ENCODE measurements around the gene SPATA21. TPM values are rescaled to one million over a fixed set of nuclear protein-coding genes. Genes with fewer than 3 reads are reported as not detected.
"Not testable (repeated sequence)": the region's sequence is repeated elsewhere in the genome, so short reads cannot be mapped to it uniquely, and the experiment has no call there.

SPATA21 gene
- polyA plus RNA-seq, 3 donors, result 0.24 to 0.26 TPM; not detected in 1

- DNase-seq (ENCODE audit: extremely low read depth in 1 of 11, low read depth in 9 of 11, low spot score in 4 of 11), result peak in 9 of 11 donors; percentile 73 to 89 (median 79)
These were observed 69.8 kb downstream of the SPATA21 start for GRCh38 chr1:16367258-16367967.

DNA sequence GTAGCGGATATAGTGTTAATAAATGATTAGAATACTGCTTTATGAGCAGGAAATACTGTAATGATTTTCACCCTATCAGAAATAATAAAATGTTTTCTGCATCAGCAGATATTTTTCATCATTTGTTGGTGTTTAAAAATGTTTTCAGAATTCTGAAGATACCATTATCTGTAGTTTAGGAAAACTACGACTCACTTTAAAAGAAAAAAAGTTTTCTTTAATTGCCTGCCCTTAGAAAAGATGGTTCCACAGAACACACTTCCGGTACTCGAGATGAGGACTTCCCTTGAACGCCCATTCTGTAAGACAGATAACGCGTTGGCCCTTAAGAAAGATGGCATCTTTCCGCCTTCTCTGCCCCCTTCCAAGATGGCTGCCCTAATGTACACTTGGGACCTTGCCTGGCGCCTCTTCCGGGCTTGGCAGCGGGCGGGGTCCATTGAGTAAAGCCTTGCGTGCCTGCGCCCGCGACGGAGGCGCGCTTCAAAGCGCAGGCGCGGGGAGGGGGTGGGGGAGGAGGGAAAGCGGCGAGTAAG is 70.4 kb downstream of the SPATA21 start, which contains the start of gene SZRD1:
Gene SZRD1 (plus strand): TSS at position 521 of the 536 bp plus-strand sequence. CDS start 16 bp downstream, outside the sequence.
- DNase-seq (ENCODE audit: extremely low read depth in 1 of 11, low read depth in 9 of 11, low spot score in 4 of 11), result peak; percentile 97 to 99 (median 99)

GRCh38 chr1:16365146-16365498 is 72.1 kb downstream of the SPATA21 start:
- not testable (repeated sequence) for DNase-seq (ENCODE audit: extremely low read depth in 1 of 11, low read depth in 9 of 11, low spot score in 4 of 11)

DNA sequence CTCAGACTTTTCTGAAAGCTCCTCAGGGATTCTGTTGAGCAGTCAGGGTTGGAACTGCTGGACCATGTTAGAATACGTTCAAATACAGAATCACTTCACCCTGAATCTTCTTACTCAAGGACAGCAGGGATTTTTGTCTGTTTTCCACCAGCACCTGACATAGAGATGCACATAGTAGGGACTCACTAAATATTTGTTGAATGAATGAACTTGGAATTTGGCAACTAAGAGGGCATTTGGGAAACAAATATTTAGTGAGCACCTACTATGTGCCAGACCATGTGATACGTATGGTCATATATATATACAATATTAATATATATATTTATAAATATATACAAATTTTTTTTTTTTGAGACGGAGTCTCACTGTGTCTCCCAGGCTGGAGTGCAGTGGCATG is 80.4 kb downstream of the SPATA21 start:
- no peak for DNase-seq (ENCODE audit: extremely low read depth in 1 of 11, low read depth in 9 of 11, low spot score in 4 of 11)

DNA sequence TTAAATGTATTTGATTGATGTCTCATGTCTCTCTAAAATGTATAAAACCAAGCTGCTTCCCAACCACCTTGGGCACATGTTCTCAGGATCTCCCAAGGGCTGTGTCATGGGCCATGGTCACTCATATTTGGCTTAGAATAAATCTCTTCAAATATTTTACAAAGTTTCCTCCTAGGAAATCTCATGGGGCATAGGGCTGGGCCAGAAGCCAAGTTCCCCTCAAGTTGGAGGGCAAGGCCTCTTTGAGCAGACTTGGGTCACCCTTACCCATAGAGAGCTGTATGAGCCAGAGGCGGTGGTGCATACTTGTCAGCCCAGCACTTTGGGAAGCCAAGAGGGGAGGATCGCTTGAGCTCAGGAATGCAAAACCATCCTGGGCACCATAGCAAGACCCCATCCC is 82.6 kb downstream of the SPATA21 start:
- no peak for DNase-seq (ENCODE audit: extremely low read depth in 1 of 11, low read depth in 9 of 11, low spot score in 4 of 11)

DNA sequence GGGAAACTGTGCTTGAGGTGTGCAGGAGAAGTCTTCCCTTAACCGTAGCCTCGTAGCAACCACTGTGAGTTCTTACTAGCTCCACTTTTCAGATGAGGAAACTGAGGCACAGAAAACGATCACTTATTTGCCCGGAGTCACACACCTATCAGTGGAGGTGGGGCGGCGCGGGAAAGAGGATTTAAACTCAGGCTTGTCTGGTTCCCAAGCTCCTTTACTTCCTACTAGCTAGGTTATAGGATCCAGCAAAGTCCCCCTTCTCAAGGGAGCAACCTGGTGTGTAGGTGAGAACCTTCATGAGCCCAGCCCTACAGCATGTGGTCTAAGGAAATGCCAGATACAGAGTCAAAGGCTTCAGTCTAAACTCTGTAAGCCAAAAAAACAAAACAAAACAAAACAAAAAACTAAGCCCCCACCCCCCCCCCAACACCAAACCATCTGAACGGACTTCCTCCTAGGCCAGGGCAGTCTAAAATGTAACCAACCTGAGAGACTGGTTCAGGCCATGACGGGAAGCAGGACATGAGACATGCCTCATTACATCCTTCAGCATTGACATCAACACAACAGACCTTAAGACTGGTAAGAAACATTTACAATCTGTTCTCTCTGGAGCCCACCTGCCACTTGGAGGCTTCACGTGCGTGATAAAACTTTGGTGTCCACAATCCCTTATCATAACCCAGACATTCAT is 84.2 kb downstream of the SPATA21 start:
- DNase-seq (ENCODE audit: extremely low read depth in 1 of 11, low read depth in 9 of 11, low spot score in 4 of 11), result peak in 1 of 11 donors; percentile 28

DNA sequence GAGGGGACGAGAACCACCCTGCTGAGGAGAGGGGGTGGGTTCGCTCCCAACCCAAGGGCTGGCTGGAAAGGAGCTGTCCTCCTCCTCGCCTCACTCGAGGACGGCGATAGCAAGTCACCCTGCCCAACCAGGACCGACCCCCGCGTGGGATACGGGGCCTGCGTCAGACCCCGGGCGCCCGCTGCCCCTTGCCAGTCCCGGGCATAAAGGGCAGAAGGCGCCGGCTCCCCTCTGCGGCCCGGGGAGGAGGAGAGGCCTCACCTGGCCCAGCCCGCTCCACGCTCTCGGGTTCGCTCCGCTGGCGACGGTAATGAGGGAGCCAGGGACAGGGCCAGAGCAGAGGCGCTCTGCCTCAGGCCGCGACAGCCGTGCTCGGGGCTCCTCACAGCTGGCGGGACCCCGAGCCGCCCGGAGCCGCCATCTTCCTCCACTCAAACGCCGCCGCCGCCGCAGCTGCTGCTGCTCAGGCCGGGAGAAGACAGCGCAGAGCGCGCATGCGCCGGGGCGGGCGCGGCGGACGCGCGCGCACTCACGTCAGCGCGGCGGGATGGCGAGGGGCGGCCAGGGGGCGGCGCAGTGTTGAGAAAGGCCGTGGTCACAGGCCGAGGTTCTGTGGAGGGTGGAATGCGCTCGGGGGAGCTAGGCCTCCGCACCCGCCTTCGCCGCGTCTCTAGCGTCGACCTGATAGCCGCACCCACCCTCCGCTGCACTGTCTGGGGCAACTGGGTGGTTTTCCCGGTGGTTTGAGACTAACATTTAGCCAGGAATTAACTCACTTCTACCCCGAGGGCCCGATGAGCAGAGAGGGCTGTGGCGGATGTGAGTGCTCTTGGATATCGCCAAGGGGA is 85.0 kb downstream of the SPATA21 start, which contains the start of gene FBXO42:
Gene FBXO42 (minus strand): TSS at position 487 of the 848 bp plus-strand sequence. CDS start 37,062 bp downstream, outside the sequence.
- DNase-seq (ENCODE audit: extremely low read depth in 1 of 11, low read depth in 9 of 11, low spot score in 4 of 11), result peak; percentile 84 to 94 (median 91)

- DNase-seq (ENCODE audit: extremely low read depth in 1 of 11, low read depth in 9 of 11, low spot score in 4 of 11), result peak in 2 of 11 donors; percentile 16 to 36
These were observed 85.7 kb downstream of the SPATA21 start for GRCh38 chr1:16351456-16351993.

DNA sequence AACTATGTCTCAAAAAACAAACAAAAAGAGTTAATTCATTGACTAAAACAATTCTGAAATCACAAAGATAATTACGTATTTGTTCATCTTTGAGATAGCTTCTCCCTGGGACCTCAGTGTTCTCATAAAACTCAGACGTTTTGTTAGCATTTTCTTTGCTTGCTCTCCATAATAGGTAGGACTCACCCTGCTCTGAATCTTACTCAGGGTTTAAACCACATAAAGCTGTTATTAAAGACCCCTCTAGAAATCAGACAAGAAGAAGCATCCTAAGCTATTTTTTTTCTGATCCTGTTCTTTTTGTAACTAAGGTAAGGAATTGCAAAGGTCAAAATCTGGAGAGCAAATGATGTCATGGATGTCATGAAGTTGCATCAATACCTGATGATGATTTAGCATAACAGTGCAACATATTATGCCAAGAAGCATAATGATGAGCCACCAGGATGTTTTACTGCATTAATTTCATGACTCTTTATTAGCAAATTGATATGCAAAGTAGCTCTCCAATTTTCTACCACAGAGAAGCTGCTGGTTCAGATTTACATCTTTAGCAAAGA is 87.3 kb downstream of the SPATA21 start:
- DNase-seq (ENCODE audit: extremely low read depth in 1 of 11, low read depth in 9 of 11, low spot score in 4 of 11), result no peak

Other genes with a start within 250 kb of the SPATA21 start
- 10 to 100 TPM; 16.7 to 22.2 (median 21.1) TPM for gene ARHGEF19, start 224.8 kb downstream of the SPATA21 start, polyA plus RNA-seq (ENCODE audit: insufficient read length in 3 of 3)
- gene CPLANE2, start 200.2 kb downstream of the SPATA21 start, polyA plus RNA-seq (ENCODE audit: insufficient read length in 3 of 3), result 1 to 10 TPM; 3.2 to 6.1 (median 5.9) TPM
- 10 to 100 TPM; 18.3 to 22.1 (median 21.5) TPM for gene FBXO42, start 84.9 kb downstream of the SPATA21 start, polyA plus RNA-seq (ENCODE audit: insufficient read length in 3 of 3)
- gene SZRD1, start 70.2 kb downstream of the SPATA21 start, polyA plus RNA-seq (ENCODE audit: insufficient read length in 3 of 3), result 100 to 1,000 TPM; 101 to 122 (median 102) TPM
- 10 to 100 TPM; 63.4 to 65.7 (median 64.0) TPM for gene NECAP2, start 3.3 kb upstream of the SPATA21 start, polyA plus RNA-seq (ENCODE audit: insufficient read length in 3 of 3)
- 1 to 10 TPM in 1 of 3 donors, not detected in 2; 1.5 TPM for gene RNU1-1, start 76.9 kb upstream of the SPATA21 start, polyA plus RNA-seq (ENCODE audit: insufficient read length in 3 of 3)
- 10 to 100 TPM; 72.3 to 74.5 (median 72.4) TPM for gene NBPF1, start 176.1 kb upstream of the SPATA21 start, polyA plus RNA-seq (ENCODE audit: insufficient read length in 3 of 3)
- 1 to 10 TPM in 1 of 3 donors, not detected in 2; 1.5 TPM for gene RNU1-3, start 229.5 kb upstream of the SPATA21 start, polyA plus RNA-seq (ENCODE audit: insufficient read length in 3 of 3)

Measured in renal cortex interstitium (tissue), 11 donors.